ENCODE measurements around the gene SSNA1.

SSNA1 gene

DNA sequence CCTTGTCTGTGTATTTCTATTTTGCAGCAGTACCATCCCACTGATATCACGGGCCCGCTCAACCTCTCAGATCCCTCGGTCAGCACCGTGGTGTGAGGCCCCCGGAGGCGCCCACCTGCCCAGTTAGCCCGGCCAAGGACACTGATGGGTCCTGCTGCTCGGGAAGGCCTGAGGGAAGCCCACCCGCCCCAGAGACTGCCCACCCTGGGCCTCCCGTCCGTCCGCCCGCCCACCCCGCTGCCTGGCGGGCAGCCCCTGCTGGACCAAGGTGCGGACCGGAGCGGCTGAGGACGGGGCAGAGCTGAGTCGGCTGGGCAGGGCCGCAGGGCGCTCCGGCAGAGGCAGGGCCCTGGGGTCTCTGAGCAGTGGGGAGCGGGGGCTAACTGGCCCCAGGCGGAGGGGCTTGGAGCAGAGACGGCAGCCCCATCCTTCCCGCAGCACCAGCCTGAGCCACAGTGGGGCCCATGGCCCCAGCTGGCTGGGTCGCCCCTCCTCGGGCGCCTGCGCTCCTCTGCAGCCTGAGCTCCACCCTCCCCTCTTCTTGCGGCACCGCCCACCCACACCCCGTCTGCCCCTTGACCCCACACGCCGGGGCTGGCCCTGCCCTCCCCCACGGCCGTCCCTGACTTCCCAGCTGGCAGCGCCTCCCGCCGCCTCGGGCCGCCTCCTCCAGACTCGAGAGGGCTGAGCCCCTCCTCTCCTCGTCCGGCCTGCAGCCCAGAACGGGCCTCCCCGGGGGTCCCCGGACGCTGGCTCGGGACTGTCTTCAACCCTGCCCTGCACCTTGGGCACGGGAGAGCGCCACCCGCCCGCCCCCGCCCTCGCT is 20.5 kb upstream of the SSNA1 start:
- no peak for DNase-seq (ENCODE audit: low read depth in 2 of 3, low spot score in 2 of 3)

GRCh38 chr9:137168573-137168903 is 19.9 kb upstream of the SSNA1 start:
- DNase-seq (ENCODE audit: low read depth in 2 of 3, low spot score in 2 of 3): no peak

DNA sequence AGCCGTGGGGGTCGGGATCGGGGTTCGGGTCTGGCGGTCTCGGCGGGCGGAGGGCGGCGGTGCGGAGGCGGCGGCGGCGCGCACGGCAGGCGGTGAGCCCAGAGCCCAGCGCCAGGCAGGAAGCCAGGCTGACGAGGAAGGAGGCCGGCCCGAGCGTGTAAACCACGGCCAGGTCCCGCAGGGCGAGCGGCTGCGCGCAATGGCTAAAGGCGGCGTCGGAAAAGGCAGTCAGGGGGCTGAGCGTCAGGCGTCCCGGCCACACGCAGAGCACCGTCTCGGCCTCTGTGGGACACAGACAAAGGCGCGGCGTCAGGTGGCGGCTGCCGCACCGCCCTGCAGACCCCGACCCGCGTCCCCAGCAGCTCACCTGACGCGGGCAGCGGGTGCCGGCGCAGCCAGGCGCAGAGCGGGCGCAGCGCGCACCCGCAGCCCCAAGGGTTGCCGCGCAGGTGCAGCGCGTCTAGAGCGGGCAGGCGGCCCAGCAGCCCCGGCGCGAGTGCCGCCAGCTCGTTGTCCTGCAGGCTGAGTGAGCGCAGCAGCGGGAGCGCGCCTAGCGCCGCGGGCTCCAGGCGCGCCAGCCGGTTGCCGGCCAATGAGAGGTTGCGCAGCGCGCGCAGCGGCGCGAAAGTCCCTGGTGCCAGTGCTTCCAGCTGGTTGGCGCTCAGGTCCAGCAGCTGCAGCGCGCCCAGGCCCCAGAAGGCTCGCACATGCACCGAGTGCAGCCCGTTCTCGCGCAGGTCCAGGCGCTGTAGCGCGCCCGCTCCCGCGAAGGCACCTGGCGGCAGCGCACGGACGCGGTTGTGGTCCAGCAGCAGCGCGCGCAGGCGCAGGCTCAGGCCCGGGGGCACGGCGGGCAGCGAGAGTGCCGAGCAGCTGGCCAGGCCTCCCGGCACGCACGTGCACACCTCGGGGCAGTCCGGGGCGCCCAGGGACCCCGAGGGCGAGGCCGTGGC is 19.3 kb upstream of the SSNA1 start:
- no peak for DNase-seq (ENCODE audit: low read depth in 2 of 3, low spot score in 2 of 3)

GRCh38 chr9:137169896-137170358 is 18.5 kb upstream of the SSNA1 start, which contains the start of gene LRRC26:
TSS of gene LRRC26 (minus strand) at chr9:137170051. CDS start at chr9:137169943, 108 bp downstream.
- no peak for DNase-seq (ENCODE audit: low read depth in 2 of 3, low spot score in 2 of 3)

DNA sequence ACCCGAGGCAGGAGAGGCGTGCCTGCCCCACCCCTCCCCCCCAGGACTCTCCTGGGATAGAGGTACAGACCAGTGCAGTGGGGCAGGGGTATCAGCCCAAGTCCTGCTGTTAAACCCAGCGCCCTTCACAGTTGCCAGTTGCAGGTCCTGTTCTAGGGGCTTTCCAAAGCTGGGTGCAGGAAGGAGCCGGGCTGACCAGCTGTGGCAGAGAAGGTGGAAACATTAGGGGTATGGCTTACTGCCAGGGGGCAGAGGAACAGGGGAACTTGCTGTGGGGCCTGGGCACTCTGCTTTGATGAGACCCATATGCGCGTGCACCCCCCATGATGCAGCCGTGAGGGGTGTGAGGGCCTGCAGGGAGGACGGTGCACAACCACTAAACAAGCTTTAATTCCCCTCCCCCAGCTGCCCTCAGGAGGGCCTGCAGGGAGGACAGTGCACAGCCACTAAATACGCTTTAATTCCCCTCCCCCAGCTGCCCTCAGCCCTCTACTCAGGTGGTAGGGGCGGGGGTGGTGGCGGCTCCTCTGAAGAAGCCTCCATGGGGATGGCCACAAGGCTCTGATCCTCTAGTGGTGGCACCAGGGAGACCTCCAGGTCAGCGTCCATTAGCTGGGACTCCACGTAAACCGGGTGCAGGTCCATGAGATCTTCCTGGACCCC is 17.9 kb upstream of the SSNA1 start:
- no peak for DNase-seq (ENCODE audit: low read depth in 2 of 3, low spot score in 2 of 3)

- no peak for DNase-seq (ENCODE audit: low read depth in 2 of 3, low spot score in 2 of 3)
These were observed 17.2 kb upstream of the SSNA1 start for GRCh38 chr9:137171149-137171900.

- no peak for DNase-seq (ENCODE audit: low read depth in 2 of 3, low spot score in 2 of 3)
These were observed 15.3 kb upstream of the SSNA1 start for GRCh38 chr9:137172901-137173795.

- DNase-seq (ENCODE audit: low read depth in 2 of 3, low spot score in 2 of 3): no peak
These were observed 14.4 kb upstream of the SSNA1 start for GRCh38 chr9:137173796-137174664.

GRCh38 chr9:137174722-137175293 is 13.7 kb upstream of the SSNA1 start:
- no peak for DNase-seq (ENCODE audit: low read depth in 2 of 3, low spot score in 2 of 3)

DNA sequence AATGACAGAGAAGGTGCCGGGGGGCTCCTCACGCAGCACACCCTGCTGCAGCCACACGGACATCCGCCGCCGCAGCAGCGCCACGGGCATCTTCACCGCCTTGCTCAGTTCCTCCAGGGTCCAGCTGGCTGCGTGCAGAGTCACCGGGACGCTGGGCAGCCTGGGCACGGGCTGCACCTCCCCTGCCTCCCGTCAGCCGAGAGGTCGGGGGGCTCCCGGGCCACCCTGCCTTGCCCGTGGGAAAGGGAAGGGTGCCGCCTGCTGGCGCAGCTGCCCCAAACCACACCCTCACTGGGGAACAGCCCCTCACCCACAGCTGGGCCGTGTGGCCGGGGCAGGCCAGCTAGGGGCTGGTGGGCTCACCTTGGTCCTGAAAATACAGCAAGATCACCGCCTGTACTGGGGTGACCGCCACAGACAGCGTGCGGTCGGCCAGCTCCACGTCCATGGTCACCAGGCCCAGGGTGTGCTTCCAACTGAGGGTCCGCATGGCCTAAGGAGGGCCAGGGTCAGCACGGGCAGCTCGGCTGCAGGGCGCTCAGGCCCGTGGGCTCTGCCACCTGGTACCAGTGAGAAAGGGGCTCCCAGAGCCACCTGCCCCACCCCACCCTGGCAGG is 13.0 kb upstream of the SSNA1 start:
- no peak for DNase-seq (ENCODE audit: low read depth in 2 of 3, low spot score in 2 of 3)

DNA sequence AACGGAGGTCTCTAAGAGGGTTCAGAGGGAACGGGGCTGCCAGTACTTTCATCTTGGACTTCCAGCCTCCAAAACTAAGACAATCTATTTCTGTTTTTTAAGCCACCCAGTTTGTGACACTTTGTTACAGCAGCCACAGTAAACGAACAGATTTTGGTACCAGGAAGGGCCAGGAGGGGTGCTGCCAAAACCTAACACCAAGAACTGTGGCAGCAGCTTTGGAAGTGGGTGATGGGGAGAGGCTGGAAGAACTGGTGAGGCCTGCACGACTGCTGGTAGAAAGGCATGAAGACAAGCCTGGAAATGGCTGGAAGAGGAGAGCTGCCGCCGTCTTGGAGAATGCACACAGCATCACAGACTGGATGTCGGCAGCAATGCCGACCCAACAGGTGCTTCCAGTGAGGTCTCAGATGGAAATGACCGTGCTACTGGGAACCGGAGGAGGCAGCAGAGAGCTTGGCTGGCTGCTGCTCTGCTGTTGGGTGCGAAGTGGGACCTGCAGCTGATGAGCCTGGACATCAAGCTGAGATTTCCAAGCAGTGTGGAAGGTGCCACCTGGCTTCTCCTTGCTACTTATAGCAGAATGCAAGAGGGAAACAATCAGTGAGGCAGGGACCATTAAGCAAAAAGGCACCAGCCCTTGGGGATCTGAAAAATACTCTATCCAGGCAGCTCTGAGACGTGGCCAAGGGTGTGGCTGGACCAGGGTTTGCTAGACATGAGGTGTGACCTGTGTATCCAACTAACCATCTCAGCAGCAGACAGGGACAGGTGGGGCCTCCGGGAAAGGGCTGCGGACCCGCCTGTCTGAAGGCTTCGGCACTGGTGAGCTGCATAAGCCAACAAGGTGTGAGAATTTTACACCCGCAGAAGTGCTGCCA is 11.9 kb upstream of the SSNA1 start:
- DNase-seq (ENCODE audit: low read depth in 2 of 3, low spot score in 2 of 3): no peak

- DNase-seq (ENCODE audit: low read depth in 2 of 3, low spot score in 2 of 3): no peak
These were observed 10.1 kb upstream of the SSNA1 start for GRCh38 chr9:137178201-137178938.

DNA sequence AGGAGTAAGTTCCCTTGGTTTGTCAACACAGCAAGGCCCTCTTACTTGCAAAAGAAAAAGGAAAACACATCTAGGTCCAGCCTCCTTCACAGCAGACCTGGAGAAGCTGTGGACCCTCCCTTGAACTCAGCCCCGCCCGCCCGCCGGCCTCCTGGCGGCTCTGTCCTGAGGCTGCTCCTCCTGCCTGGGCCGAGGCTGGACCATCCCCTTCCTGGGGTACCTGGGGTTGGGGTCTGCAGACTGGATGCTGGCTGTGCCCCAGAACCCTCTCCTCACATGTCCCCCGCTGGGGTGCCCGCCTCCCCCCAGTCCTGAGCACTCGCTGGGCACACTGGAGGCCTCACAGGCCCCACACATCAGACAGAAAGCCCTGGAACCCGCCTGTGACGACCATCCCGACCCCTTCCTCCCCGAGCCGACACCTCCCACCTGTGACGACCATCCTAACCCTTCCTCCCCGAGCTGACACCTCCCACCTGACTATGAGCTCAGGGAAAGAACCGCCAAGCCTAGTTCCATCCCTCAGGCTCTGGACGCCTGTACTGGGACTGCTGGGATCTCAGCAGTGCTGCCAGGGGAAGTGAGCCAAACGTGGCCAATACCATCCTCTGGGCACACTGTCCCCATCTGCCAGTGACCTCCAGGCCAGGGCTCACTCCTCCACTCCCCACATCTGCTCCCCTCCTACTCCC is 9.4 kb upstream of the SSNA1 start:
- no peak for DNase-seq (ENCODE audit: low read depth in 2 of 3, low spot score in 2 of 3)

DNA sequence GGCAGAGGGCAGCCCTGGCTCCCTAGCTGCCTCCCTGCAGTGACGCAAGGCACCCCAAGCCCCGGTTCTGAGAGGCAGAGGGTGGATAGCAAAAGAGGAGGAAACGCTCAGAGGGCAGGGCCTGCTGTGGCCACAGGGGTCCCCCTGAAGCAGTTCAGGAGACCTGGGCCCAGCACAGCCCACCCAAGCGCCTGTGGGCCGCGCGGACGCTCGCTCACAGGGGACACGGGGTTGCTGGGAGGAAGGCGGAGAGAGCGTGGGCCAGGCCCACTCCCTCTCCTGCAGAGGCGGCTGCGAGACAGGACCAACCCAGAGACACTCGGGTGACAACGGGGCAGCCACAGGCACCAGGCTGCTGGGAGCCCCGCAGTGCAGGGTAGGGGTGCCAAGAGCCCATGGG is 8.7 kb upstream of the SSNA1 start:
- no peak for DNase-seq (ENCODE audit: low read depth in 2 of 3, low spot score in 2 of 3)

DNA sequence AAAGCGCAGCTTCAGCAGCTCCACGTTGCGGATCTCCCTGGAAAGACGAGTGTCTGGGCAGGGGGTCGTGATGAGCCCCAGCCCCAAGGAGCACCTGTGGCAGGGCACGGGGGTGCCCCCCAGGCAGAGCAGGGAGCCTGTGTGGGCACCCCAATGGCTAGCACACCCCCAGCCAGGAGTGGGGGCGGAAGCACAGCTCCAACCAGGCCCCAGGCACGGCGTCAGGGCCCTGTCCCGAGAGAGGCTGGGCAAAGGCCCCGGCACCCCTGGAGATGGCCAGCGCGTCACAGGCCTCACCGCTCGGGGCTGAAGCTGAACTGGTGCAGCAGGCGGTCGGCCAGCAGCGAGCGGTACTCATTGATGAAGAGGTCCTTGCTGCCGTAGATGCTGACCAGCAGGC is 8.0 kb upstream of the SSNA1 start:
- no peak for DNase-seq (ENCODE audit: low read depth in 2 of 3, low spot score in 2 of 3)

DNA sequence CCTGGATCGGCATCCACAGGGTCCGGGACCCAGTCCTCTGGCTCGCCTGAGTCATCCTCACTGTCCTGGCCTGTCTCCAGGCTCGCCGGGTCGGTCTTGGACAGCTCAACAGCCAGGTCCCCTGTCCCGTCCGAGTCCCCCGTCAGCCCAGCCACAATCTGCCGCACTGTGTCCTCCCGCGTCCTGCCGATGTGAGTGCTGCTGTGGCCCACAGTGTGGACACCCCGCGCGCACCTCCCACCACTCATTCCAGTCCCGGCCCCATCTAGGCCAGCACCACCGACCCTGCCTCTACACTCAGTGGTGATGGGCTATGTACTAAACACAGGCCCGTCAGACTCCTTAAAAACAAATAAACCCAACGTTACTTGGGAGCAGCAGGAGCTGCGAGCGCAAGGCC is 6.8 kb upstream of the SSNA1 start:
- DNase-seq (ENCODE audit: low read depth in 2 of 3, low spot score in 2 of 3): no peak
